Neural progenitor cell (in vitro differentiated cells): ENCODE data around the gene ARPC2.

Source experiments
- EZH2 ChIP-seq: fragments of 200-600 bp; sonication (generic); IDR thresholded peaks from 2 replicates; pipeline ENCODE4 v1.6.1; 2017; ENCODE audit warnings: antibody characterized with exemption, mild to moderate bottlenecking, moderate library complexity
- TF ChIP-seq, protein P1 (sequence below): fragments of 200-600 bp; sonication (generic); IDR thresholded peaks from 2 replicates; pipeline ENCODE4 v1.5.1; 2017; ENCODE audit warnings: antibody characterized with exemption, mild to moderate bottlenecking

DNA sequence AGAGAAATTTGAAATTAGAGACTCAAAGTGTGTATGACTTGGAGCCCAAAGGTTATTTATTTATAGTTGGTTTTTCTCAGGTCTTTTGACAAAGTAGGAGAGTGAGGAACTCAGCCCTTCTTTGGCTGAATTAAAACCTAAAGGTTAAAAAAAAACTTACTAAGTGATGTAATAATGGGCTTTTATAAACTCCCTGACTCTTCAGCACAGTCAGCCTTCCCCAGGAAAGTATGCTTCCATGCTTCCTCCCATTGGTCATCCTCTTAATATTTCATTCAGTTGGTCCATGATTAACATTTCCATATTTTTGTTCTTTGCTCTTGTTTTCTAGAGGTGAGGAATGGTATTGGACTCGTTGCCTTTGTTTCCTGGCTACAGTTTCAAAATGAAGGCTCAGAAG, 7.2 kb downstream of the ARPC2 start:
- TF ChIP-seq, protein P1, sequence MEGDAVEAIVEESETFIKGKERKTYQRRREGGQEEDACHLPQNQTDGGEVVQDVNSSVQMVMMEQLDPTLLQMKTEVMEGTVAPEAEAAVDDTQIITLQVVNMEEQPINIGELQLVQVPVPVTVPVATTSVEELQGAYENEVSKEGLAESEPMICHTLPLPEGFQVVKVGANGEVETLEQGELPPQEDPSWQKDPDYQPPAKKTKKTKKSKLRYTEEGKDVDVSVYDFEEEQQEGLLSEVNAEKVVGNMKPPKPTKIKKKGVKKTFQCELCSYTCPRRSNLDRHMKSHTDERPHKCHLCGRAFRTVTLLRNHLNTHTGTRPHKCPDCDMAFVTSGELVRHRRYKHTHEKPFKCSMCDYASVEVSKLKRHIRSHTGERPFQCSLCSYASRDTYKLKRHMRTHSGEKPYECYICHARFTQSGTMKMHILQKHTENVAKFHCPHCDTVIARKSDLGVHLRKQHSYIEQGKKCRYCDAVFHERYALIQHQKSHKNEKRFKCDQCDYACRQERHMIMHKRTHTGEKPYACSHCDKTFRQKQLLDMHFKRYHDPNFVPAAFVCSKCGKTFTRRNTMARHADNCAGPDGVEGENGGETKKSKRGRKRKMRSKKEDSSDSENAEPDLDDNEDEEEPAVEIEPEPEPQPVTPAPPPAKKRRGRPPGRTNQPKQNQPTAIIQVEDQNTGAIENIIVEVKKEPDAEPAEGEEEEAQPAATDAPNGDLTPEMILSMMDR: no peak
- no peak for TF ChIP-seq EZH2
